GM18517 (cell line): ENCODE results near the gene IQSEC1.

Experiments used
- ATAC-seq: cut with Tn5 transposase; IDR thresholded peaks from one replicate; pipeline ENCODE4 v1.9.1; 2021; ENCODE audit warnings: mild to moderate bottlenecking, moderate library complexity; ENCODE audit not compliant: unreplicated experiment

IQSEC1 gene

DNA sequence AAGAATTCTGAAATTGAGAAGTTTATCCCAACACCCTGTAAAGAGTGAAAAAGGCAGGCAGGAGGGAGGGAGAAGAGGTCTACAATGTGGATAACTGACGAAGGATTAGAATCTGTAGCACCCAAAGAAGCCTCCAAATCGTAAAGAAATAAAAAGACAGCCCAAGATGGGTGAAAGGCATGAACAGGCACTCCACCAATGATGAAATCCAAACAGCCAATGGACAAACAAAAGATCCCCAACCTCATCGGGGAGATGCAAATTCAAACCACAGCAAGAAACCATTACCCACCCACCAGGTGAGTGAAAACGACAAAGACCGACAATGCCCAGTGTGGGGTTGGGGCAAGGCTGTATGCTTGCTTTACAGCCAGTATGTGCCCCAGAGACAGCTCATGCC is 85.6 kb downstream of the IQSEC1 start:
- no peak for ATAC-seq

DNA sequence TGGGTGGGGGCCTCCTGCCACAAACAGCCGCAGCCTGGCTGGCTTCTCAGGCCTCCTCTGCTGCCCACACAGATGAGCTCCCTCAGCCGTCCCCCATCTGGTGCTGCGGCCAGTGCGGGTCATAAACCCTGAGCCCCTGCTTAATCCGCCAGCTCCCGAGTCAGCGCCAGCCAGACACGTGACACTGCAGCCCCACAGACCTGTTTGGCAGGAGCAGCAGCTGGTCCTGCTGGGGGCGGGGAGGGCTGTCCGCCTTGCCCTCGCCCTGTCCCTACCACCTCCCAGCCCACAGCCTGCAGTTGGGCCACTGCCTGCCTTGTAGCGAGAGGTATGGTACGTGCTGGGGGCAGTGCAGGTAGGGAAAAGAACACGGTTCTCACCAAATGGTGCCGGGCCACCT is 86.2 kb downstream of the IQSEC1 start:
- no peak for ATAC-seq

- ATAC-seq: no peak
These were observed 86.7 kb downstream of the IQSEC1 start for GRCh38 chr3:12986521-12986920.

DNA sequence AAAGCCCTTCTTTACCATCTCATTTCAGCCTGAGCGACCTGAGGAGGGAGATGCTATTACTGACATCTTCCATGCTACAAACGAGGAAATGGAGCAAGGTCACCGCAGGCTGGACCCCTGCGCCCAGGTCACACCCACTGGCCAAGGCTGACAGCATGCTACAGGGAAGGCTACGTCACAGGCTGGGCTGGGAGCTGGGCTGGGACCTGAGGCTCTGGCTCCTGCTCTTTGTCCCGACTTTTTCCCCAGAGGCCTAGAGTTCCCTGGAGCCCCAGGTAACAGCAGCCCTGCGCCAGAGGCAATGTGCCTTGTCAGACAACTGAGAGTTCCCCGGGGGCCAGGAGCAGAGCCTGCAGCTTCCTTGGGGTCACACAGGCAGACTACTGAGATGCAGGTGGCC is 87.2 kb downstream of the IQSEC1 start:
- ATAC-seq: no peak

DNA sequence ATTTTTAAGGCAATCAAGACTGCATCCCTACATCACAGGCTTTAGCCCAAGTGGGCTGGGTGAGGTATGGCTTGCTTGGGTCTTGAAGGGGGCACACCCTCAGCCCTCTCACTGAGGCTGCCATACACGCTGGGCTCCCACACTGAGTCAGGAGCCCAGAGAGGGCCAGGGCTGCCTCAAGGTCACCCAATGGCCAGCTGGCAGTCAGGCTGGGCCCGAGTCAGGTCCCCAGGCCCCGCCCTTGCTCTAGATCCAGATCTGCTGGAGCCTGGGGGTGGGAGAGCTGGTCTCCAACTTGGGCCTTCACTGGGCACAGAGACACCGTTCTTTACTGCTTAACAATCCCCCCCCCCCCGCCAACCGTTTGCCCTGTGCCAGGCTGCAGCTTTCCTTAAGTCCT is 88.1 kb downstream of the IQSEC1 start:
- ATAC-seq: no peak

DNA sequence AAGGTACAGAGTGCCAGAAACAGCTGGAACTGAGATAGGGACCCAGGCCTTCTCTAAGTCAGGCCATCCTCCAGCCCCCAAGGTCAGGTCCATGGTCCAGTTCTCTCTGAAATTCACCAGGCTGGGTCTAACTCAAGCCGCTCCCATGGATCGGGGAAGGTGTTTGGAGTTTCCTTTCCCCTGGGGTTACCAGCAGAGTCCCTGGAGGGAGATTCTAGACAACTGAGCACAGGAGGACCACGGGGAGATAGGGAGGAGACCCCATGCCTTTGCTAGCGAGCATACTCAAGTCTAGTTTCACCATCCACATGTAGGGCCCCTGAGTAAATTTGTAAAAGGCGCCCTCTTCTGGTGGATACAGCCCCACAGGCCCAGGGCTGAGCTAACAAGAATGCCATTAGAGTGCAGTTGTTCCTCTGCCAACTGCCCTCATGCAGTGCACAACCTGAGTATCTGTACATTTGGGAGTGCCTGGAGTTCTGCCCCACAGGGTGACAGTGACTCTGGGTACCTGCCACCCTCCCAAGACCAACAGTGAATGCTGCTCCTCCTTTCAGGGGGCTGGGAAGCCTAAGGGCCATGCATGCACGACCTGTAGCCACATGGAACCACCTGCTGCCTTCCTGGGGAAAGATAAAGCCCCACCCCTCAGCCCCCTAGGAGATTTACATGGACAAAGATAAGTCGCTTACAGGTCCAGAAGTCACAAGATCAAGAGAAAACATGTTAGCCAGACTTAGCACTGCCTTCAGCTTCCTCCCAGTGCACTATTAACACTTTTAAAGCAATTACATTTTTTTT is 89.0 kb downstream of the IQSEC1 start:
- ATAC-seq: no peak

DNA sequence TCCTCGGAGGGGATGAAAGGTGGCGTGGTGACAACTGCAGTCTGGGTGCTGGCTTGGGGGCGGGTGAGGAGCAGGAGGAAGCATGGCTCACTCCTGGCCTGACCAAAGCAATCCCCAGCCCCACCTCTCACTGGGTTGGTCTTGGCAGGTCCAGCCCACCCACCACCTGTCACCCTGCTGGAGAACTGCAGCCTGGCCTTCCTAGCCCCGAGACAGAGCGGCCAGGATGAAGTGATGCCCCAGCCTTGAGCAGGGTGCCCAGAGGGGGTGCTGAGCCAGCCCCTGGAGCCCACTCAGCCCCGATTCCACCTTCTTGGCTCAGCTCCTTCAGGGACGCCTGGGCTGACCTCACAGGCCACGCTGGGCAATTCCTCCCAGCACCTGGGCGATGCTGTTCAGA is 89.9 kb downstream of the IQSEC1 start:
- ATAC-seq: no peak

DNA sequence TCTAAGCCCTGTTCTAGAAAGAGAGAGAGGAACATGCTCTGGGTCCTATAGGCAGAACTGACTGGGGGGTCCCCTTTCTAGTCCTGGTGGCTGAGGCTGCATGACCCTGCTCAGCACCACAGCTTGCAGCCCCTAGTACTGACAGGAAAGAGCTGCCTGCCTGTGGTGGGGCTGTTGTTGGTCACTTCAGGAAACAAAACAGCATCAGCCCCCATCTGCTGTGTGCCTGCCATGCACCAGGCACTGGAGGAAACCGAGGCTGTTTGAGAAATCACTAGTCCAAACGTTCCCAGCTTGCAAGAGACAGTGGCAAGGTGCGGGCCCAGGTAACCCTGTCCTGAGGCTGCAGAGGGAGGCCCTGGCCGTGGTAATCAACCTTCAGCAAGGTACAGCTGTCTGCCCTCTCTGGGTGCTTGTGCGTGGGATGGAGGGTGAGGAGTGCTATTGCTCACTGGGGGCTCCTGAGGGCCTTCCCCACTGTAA is 90.6 kb downstream of the IQSEC1 start:
- no peak for ATAC-seq

GRCh38 chr3:12981306-12982275 is 91.6 kb downstream of the IQSEC1 start:
- ATAC-seq: no peak

DNA sequence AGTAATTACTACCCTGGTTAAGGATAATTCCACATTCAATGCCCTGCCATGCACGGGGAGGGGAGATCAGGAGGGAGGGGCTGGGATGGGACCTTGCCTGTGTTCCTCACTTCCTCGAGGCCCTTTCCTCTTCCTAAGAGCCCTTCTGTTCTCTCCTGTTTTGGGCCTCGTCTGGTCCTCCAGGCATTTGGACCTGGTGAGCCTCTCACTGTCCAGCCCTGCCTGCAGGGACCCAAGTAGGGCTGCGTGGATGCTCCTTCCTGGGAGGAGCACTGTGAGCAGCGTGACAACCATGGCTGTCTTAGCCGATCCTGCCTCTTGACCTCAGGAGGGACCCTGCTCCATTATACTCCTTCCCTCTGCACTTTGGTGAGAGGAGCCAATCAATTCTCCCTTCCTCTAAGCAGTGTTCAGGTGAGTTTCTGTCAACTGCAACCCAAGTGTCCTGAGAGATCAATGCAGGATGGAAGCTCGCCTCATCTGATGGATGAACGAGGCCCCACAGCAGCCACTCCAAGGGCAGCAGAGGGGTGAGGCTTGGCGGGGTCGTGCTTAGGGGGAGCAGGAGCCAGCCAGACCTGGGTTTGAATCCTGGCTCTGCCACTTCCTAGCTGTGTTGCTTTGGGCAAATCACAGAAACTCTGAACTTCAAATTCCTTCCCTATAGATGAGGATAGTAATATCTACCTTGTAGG is 92.5 kb downstream of the IQSEC1 start:
- ATAC-seq: no peak

DNA sequence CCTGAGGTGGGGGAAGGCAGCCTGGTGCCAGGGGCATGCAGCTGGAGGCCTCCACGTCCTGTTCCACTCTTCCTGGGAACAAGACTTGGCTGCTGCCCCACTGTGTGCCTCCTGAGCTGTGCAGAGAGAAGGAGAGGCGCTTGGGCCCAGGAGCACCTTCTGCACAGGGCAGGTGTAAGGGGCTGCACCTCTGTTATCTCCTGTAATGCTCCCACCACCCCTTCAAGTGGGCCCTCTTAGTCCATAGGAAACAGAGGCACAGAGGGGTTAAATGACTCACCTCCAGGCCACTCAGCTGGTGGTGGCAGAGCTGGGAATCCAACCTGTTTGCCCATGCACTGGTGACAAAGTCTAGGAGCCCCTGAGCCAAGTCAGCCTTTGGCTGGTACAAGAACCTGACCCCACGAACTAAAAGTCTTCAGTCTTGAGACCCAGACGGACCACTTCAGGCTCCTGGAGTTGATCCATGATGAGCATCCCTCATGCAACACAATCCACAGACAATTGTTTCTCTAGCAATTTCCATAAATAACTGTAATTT is 93.2 kb downstream of the IQSEC1 start:
- no peak for ATAC-seq

- no peak for ATAC-seq
These were observed 93.9 kb downstream of the IQSEC1 start for GRCh38 chr3:12979151-12979946.

- ATAC-seq: no peak
These were observed 94.5 kb downstream of the IQSEC1 start for GRCh38 chr3:12978682-12979081.

DNA sequence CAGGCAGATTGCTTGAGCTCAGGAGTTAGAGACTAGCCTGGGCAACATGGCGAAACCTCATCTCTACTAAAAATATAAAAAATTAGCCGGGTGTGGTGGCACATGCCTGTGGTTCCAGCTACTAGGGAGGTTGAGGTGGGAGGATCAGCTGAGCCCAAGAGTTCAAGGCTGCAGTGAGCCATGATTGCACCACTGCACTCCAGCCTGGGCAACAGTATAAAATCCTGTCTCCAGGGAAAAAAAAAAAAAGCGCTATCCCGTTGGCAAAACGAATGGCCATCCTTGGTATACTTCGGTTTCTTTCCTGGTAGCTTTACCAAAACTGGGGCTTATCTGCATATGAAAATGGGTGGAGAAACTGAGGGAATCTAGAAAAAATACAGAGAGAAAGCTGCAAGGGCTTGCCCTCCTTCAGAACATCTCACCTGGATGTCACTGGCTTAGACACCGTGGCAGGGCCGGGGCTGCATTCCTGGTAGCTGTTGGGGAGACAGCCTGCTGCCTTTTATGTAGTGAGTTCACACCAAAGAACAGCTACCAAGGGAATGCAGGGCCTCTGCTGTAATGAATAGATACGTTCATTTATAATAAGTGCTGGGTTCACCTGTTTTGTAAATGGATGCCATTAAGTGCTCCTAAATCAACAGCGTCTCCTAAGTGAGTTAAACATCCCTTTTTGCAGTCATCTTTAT is 96.0 kb downstream of the IQSEC1 start:
- ATAC-seq: no peak

DNA sequence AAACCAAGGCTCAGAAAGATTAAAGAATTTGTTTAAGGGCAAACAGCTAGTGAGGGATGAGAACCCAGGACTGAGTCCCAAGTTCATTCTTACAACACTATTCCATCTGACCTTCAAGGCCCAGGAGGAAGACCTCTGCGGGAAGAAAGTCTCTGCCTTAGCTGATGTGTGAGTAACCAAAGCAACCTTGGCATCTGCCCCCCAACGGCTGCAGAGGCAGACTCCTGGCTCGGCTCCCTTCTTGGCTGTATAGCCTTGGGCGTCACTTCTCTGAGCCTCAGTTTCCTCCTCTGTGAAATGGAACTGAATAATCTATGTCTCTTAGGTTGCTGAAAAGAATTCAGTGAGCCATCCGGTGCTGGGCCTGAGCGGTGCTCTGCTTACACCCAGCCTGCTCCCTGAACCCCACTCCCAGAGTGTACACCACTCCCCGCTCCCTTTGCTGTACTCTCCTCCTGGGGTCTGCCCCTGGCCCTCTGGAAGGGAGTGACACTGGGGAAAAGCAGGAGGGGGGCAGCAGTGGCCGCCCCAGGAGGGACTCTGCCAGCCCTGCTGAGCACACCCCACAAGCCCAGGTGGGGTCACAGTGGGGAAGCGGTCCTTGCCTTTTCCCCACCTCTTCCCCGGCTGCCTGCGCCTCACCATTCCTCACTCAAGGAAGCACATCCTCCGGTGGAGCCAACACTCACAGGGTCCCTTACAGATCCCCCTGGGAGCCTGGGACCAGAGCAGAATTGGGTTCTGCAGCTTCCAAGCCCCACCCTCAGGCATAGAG is 97.3 kb downstream of the IQSEC1 start:
- no peak for ATAC-seq

DNA sequence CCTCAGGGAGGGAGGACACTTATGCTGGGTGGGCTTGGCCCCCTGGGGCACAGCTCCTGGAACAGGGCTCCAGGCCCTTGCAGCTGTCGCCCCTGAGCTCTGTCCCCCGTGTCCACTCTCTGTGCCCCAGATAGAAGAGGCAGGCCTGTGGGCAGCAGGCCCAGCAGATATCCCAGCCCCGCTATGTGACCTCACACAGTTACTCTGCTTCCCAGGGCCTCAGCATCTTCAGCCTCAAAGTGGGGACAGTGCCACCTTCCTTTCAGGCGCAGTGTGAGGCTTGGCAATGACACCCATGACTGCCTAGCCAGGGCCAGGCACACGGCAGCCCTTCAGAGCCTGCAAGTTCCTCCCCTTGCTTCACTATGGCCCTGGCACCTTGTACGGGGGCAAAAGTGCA is 98.4 kb downstream of the IQSEC1 start:
- ATAC-seq: no peak

DNA sequence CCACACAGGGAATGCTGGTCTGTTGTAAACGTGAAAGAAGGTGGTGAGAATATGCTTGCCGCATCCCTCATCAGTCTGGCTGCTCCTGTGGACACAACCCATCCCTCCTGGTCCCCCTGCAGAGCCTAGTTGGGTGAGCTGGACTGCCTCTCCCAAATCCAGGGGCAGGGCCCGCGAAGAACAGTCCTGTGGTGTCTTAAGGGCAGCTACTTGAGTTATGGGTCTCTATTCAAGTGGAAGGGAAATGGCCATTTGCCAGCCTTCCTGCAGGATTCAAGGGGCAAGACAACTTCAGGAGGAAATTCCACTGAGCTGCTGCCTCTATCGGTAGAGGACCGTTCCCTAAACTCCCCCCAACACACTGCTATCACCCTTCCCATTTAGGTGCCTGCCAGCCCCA is 98.9 kb downstream of the IQSEC1 start:
- ATAC-seq: no peak

- ATAC-seq: no peak
These were observed 99.4 kb downstream of the IQSEC1 start for GRCh38 chr3:12973827-12974226.
